ENCODE results near the gene ARHGAP35.
"Not testable (repeated sequence)": the region's sequence is repeated elsewhere in the genome, so short reads cannot be mapped to it uniquely, and the experiment has no call there.

DNA sequence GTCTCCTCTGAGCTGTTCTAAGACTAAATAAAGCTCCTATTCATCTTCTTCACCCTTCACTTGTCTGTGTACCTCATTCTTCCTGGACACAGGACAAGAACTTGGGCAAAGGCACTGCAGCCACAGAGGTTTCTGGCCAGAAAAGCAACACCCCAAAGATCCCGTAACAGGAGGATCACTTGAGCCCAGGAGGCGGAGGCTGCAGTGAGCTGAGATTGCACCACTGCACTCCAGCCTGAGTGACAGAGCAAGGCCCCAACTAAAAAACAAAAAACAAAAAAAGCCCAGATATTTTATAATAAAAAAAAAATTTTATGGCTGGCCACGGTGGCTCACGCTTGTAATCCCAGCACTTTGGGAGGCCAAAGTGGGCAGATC lies 38.4 kb upstream of the ARHGAP35 start:
- not testable (repeated sequence) for TF ChIP-seq CTCF (conservative IDR thresholded peaks at IDR 0.05; ENCODE audit: low read depth, low read length); EZH2 (IDR thresholded peaks at IDR 0.05; ENCODE audit: low read length, unreplicated experiment)
